ENCODE data around the gene SRCAP.
A peak's percentile ranks its signal among the peaks of the same experiment; 100 is the strongest.

SRCAP gene

GRCh38 chr16:30786115-30786935 is 87.4 kb downstream of the SRCAP start:
- H3K9ac ChIP-seq (ENCODE audit: low read length), result peak overlapping the region; percentile 70

GRCh38 chr16:30786936-30787612 is 88.1 kb downstream of the SRCAP start, which contains the start of gene ZNF629:
Gene ZNF629 (minus strand): TSS chr16:30787205. CDS start chr16:30784482, 2,723 bp downstream.
- peak within 1 kb of the TSS; percentile 85 to 92 for H3K4me3 ChIP-seq (ENCODE audit: low read depth in 1 of 2, low read length in 2 of 2)
- no peaks in the 10 kb centered on the region for H3K9me3 ChIP-seq (ENCODE audit: low read length)
- H3K9ac ChIP-seq (ENCODE audit: low read length), result peak within 1 kb of the TSS; percentile 70
- peak within 1 kb of the TSS; percentile 93 for H3K27ac ChIP-seq (ENCODE audit: low read depth, low read length)
- H3K36me3 ChIP-seq (ENCODE audit: insufficient read depth, low read length), result peaks cover 14% of the 10 kb centered on the region
- peaks cover 18% of the 10 kb centered on the region for H3K4me1 ChIP-seq (ENCODE audit: insufficient read depth, low read length)
- no peaks in the 10 kb centered on the region for H3K27me3 ChIP-seq (ENCODE audit: control insufficient read depth in 1 of 2, insufficient read depth in 2 of 2, low read length in 2 of 2)

More at GRCh38 chr16:30786115-30786935, 87.4 kb downstream of the SRCAP start:
- Histone ChIP-seq H3K27ac (ENCODE audit: low read depth, low read length) (peak overlapping the region; percentile 93), H3K4me1 (ENCODE audit: insufficient read depth, low read length) (peaks cover 18% of the 10 kb centered on the region), H3K4me3 (ENCODE audit: low read depth in 1 of 2, low read length in 2 of 2) (peak overlapping the region; percentile 85 to 92), H3K27me3 (ENCODE audit: control insufficient read depth in 1 of 2, insufficient read depth in 2 of 2, low read length in 2 of 2) (no peaks in the 10 kb centered on the region), H3K9me3 (ENCODE audit: low read length) (no peaks in the 10 kb centered on the region), H3K36me3 (ENCODE audit: insufficient read depth, low read length) (peaks cover 21% of the 10 kb centered on the region)

GRCh38 chr16:30787613-30788378 is 88.8 kb downstream of the SRCAP start:
- Histone ChIP-seq H3K36me3 (ENCODE audit: insufficient read depth, low read length) (peaks cover 7% of the 10 kb centered on the region), H3K9me3 (ENCODE audit: low read length) (no peaks in the 10 kb centered on the region), H3K4me1 (ENCODE audit: insufficient read depth, low read length) (peaks cover 18% of the 10 kb centered on the region), H3K4me3 (ENCODE audit: low read depth in 1 of 2, low read length in 2 of 2) (peak overlapping the region; percentile 85 to 92), H3K27me3 (ENCODE audit: control insufficient read depth in 1 of 2, insufficient read depth in 2 of 2, low read length in 2 of 2) (no peaks in the 10 kb centered on the region), H3K9ac (ENCODE audit: low read length) (peak overlapping the region; percentile 68), H3K27ac (ENCODE audit: low read depth, low read length) (peak overlapping the region; percentile 93)

All from muscle layer of colon (tissue), 2 donors.